ENCODE results near the gene NEK2.
"Not testable (repeated sequence)": the region's sequence is repeated elsewhere in the genome, so short reads cannot be mapped to it uniquely, and the experiment has no call there.

NEK2 gene

DNA sequence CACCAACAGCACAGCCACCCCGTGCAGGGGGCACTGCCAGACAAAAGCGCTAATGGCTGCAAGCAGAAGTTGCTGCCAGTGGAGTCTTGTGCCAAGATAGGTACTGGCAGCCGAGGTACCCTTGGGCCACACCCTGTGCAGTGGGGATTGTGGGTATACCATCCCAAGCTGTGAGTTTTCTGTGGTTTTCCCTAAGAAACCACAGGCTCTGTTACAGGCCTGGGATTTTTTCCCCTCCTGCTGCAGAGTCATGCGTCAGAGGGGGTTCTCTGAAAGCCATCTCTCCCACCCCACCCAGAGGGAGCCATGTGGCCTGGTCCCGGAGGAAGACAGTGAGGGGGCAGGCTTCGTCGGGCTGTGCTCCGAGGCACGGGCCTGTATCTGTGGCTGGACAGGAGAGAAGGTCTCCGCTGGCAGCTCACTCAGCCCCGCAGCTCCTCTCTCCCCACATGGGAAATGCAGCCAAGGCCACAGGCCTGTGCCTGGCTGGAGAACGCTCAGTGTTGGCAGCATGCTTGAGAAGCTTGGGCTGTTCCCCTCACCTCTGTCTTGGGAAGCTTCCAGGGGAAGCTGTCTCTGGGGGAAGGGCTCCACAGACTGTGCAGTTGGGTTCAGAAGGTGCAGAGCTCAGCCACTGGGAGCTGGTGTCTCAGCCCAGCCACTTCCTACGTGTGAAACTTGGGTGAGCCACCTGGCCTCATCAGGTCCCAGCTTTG lies 42.5 kb downstream of the NEK2 start:
- peak; percentile 65 to 67 for DNase-seq (ENCODE audit: low read depth in 2 of 2)

DNA sequence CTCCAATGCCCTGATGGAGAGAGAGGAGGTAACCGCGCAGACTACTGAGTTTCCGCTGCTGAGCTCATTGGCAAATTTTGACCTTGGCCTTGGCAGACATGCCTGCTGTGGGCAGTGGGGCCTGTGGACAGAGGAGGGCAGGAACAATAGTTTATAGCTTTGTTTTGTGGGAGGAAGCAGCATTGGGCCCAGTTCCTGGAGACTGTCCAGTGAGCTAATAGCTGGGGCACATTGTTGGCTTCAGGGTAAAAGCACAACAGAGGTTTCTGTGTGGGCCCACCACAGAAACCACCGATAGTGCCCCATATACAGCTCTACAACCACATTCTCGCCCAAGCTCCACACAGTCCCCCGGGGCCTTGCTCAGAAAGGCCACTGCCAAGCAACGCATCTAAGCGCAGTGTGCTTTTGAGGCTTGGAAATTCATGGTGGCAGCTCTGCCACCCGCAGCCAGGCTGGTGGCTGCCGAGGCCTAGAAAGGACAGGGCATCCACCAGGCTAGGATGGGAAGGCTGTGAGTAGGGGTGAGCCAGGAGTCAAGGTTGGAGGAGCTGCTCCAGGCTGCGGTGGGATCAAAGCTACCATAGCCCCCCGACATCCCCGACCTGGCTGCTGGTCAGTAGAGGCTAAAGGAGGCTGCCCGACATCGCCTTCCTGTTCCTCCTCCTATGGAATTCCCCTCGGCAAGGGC lies 43.2 kb downstream of the NEK2 start:
- DNase-seq (ENCODE audit: low read depth in 2 of 2), result no peak

DNA sequence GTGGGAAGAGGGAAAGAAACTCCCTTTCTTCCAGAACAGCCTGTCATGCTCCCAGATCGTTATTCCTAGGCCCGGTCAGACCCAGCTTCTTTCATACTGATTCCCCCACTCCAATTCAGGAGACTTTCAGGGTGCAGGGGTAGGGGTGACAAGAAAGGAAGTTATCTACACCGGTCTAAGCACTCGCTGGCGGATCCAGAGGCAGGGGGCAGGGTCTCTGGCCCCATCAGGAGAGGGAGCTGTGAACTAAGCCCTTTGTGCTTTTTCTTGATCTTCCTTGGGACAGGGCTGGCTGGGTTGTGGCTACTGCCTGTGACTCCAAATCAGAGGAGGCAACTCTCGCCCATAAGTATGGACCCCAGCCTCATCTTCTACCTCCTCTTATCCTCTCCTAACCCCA lies 44.3 kb downstream of the NEK2 start:
- no peak for DNase-seq (ENCODE audit: low read depth in 2 of 2)

DNA sequence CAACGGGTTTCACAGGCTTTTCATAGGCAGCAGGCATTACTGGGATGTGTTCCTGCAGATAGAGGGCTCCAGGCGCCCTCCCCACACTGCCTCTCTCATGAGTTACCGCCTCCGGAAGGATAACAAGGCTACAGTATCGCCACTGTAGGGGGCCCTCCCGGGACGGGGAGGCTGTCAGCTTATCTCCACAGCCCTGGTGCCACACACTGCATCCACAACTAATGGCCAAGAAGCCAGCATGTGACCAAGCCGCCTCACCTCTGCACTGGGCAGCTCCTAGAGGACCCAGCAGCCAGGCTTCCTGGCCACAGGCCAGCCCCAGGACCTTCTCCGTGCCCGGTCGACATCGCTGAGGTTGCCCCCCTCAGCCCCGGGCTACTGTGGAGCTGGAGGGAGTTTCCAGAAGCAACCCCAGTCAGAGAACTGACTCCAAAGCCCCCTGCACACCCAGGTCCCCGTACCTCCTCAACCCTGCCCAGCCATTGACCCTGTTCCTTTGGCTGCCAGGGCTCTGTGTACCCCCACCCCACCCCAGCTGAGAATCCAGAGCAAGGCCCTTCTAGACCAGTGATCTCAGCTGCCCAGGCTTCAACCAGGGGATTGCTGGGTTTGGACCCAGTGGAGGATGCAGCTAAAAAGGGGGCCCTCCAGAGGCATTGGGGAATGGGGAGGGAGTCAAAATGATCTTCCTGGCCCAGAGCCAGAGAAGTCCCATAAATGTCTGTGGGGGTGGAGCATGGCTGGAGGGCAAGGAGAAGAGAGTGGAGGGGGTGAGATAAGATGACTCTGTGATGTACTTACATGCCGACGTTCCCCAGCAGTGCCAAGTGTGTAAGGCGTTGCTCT lies 45.0 kb downstream of the NEK2 start:
- DNase-seq (ENCODE audit: low read depth in 2 of 2), result no peak

DNA sequence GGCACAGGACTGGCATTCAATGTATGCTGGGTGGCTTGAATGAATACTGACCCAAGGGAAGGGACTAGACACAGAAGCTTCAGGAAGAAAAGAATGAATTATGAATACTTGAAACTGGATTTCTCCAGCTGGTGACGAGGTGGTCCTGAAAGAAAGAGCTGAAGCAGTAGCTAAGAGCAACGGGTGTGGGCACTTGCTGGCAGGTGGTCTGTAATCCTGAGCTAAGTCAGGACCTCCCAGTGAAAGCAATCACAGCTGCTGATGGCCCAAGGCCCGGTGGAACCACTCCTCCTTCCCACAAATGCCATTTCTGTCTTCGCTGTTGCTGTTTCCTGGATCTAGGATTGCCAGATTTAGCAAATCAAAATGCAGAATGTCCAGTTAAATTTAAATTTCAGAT lies 47.0 kb downstream of the NEK2 start:
- DNase-seq (ENCODE audit: low read depth in 2 of 2), result no peak

DNA sequence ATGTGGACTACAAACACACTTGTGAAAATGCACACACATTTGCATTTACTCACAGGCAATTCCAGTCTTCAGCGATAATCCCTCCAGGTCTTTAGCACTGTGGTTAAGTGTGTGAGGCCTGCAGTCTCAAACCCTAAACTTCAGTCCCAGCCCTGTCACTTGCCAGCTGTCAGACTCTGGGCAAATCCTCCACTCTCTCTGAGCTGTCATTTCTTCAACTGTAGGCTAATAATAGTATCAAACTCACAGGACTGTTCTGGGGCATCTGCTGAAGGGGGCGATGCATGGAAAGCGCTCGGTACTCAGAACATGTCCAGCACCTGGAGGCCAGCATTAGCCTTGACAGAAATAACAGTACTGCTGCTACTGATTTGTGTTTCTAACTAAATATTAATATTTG lies 48.2 kb downstream of the NEK2 start:
- no peak for DNase-seq (ENCODE audit: low read depth in 2 of 2)

DNA sequence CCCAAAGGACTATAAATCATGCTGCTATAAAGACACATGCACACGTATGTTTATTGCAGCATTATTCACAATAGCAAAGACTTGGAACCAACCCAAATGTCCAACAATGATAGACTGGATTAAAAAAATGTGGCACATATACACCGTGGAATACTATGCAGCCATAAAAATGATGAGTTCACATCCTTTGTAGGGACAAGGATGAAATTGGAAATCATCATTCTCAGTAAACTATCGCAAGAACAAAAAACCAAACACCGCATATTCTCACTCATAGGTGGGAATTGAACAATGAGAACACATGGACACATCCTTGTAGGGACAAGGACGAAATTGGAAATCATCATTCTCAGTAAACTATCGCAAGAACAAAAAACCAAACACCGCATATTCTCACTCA lies 49.6 kb downstream of the NEK2 start:
- not testable (repeated sequence) for DNase-seq (ENCODE audit: low read depth in 2 of 2)

DNA sequence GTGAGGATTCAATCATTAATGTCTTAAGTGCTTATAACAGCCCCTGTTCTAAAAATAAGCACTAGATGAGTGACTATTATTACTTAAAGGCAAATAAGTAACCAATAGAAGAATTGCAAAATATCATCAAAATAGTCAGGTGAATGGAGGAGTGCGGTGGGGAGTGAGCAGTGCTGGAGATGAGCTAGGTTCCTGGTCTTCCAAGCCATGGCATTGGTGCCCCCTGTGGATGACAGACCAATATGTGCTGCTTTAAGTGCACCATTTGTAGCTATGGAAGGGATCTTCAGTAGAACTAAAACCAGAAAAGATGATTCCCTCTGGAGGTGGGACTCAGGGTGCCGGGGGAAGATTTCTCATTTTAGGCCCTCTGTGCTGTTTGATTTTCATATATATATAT lies 50.4 kb downstream of the NEK2 start:
- no peak for DNase-seq (ENCODE audit: low read depth in 2 of 2)

DNA sequence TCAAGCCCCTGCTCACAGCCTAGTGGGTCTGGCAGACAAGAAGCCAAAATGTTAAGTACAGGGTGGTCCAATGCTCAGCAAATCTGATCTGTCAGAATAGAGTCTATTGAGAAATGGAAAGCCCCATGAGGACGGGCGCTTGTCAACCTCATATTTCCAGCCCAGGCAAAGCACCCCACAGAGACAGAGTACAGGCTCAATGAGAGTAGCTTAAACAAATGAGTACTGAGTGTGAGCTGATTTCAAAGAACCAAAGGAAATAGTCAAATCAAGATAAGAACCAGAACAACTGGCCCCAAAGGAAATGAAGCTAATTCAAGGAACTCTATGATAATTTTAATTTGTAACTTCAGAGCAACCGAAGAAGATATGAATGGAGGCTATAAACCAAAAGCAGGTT lies 51.9 kb downstream of the NEK2 start:
- DNase-seq (ENCODE audit: low read depth in 2 of 2), result no peak

DNA sequence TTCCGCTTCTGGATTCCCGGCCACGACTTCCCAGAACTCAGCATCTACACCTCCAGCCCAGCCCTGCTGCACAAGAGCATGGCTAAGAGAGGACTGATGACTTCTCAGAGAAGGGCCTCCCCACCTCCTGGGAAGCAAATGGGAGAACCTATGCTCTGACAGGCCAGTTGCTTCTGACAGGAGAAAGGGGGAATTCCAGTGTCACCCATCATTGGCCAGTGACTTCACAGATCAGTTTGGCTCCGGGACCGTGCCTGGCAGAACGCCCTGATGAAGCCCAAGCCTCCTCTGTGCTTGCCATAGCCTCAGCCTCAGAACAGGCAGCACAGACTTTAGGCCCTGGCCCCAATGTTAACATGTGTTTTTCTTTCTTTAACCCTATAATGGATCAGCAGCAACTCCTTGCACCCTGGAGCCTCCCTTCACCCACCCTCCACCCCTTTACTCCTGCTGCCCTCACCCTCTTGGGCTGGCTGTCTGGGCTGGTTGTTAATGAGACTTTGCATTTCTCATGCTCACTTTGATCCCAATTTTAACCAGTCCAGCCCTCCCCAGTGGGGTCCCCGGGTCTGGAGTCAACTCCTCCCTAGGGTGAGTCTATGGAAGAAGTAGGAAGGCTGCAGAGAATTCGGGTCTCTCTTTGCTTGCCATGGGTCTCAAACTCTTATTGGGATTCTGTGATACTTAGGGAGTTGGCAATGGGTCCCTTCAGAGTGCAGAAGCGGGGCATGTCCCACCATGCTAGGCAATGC lies 53.8 kb downstream of the NEK2 start:
- no peak for DNase-seq (ENCODE audit: low read depth in 2 of 2)

DNA sequence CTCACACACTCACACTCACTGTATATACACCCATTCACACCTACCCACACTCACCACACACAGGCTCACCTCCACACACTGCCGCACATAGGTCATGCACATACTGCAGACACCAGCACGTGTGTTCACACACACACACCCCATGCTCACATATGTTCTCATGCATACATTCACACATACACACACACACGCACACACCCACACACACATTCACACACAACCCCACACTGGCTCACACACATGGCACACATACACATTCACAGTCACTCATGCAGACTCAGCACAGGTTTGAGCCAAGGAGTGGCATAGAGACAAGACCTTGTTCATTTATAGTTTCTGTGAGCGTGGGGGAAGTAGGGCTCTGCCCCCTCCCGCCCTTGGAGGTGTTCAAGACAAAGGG lies 55.3 kb downstream of the NEK2 start:
- no peak for DNase-seq (ENCODE audit: low read depth in 2 of 2)

DNA sequence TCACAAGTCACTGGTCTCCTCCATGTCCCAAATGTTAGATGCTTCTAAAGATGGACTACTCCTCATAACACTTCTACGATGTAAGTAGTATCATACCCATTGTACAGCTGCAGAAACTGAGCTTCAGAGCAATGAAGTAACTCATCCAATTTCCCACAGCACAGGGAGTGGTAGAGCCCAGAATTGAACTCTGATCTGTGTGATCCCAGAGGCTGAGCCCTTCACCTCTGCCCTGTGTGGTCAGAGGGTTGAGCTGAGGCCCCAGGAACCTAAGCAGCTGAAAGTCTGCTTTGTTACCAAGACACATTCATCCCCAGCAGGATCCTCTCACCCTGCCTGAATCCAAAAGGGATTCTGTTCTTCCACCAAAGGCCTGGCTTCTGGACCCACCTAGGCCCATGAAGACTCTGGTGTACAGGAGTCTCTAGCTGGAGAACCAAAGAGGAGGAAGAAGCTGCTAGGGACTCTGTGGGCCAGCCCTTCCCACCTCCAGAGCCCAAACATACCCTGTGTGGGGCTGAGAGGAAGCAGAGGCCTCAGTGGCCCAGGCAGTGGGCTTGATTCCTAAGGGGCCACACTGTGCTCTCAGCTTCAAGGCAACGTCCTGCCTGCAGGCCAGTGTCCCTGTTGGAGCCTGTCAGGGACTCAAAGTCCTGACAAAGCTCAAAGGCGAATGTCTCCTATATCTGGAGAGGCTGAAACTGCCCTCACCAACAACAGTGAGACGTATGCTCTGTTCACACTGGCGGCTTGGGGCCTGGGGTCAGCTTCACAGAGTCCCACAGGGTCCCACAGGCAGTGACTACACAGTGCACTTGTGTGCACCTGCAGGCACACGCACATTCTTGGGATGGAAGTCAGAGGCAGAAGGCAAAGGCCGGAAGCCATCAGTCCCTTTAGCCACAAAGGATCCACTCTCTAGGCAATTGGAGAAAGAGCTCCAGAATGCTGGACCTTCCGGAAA lies 56.1 kb downstream of the NEK2 start:
- DNase-seq (ENCODE audit: low read depth in 2 of 2), result no peak

DNA sequence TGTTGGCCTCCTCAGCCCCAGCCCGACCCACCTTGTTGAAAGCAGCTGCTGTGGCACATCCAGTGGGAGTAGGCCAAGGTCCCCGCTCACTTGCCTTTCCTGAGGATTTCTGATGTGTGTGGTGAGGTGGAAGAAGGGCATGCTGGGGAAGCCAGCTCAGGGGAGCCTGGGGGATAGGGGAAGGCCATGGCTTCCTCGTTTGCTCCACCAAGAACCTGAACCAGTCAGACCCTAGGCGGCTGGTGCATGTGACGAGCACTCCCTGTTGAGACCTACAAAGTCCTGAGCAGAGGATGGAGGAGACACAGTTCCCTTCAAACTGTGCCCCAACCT lies 58.5 kb downstream of the NEK2 start:
- no peak for DNase-seq (ENCODE audit: low read depth in 2 of 2)

DNA sequence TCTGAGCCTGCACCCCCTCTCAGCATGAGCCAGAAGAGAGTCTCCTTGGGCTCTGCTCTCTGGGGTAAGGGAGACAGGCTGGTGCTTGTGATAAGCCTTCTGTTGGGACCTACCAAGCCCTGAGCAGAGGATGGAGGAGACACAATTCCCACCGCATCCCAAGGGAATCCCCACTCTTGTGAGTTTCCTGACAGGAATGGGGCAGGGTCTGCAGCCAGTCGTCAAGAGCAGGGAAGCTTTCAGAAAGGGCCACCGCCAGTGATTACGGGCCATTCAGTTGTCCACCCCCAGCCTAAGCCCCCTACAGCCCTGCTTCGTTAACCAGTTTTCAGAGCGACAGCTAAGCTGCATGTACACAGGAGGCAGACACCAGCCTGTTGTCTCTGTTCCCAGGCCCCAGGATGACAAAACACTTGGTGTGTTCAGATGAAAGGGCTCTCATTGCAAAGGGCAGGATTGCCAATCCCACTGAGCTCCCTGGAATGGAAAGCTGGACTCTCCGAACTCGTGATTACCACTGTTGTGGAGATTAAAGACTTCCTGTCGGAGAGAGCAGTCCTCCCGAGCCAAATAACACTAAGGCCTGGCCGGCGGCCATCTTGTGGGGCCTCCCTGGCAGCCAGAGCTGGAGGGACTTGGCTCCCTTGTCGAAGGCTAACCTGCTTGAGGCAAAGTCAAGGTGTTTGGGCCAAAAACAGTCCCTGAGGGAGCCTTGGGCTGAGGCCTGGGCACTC lies 59.0 kb downstream of the NEK2 start:
- DNase-seq (ENCODE audit: low read depth in 2 of 2), result no peak

DNA sequence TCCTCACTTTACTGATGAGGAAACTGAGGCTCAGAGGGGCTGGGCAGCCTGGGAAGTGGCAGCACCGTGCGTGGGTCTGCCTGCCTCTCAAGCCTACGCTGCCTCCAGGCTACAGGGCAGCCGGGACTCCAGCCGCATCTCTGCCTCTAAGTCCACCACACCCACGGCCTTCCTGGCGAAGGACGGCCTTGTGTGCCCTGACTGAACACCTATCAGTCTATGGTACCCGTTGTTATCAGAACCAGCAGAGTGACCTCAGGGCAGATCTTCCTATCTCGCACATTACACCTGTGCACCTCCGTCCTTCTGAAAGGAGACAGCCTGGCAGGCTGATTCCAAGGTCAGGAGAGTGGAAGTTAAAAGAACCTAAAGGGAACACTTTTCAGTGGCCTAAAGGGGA lies 60.8 kb downstream of the NEK2 start:
- DNase-seq (ENCODE audit: low read depth in 2 of 2), result no peak

DNA sequence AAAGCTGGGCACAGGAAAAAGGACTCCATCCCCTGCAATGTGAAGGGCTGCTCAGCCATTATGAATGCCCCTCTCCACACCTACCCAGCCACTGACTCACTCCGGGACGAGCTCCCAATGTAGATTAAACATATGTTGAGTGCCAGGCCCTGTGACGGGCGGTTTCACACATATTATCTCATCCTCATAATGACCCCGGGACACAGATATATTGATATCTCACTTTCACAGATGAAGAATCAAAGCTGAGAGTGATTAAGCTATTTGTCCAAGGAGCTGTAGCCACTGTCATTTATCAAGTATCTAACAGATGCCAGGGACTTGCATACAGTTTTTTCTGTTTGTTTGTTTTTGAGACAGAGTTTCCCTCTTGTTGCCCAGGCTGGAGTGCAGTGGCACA lies 61.5 kb downstream of the NEK2 start:
- no peak for DNase-seq (ENCODE audit: low read depth in 2 of 2)

DNA sequence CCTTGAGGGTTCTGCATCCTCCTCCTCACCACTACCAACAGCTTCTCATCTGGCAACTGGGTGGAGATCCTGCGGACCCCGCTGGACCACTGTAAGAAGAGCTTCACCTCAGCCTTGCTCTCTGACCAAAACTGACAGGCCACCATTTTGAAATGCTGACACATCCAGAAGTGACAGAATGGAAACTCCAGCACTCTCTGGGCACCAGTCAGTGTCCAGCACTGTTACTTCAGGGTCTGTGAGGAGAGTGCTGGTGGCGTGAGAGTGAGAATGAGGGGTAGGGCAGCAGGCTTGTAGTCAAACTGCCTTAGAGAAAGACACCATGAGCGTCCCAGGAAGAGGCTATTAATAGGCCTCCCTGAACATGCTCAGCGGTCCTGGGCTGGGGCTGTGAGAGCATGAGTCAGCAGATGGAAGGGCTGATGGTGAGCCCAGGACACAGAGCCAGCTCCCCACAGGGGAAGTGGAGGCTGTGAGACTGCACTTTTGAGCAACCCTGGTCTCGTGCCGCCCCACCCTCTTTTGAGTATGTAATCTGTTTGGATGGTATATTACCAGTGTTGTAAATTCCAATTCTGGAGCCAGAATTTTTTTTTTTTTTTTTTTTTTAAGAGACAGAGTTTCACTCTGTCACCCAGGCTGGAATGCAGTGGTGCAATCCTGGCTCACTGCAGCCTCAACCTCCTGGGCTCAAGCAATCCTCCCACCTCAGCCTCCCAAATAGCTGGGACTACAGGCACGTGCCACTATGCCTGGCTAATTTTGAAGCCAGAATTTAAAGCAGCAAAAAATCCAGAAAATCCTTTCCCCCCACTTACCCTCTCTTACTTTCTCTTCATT lies 62.1 kb downstream of the NEK2 start:
- DNase-seq (ENCODE audit: low read depth in 2 of 2), result peak; percentile 80 to 82

DNA sequence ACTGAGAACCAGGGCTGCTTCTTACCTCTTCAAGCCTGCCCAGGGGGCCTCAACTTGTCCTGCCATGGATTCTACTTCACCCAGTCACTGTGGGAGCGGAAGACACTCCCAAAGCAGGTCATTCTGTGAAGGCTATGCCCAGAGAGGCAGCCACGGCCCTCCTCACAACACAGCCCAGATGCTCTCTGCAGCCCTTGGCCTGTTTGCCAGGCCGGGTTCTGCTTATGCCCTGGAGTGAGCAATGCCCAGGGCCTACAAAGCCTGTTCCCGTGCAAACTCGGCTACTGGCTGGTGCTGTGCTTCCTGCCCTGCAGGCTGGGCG lies 62.7 kb downstream of the NEK2 start:
- DNase-seq (ENCODE audit: low read depth in 2 of 2), result no peak

All from fibroblast of skin of left quadriceps (primary cell).